BLaER1 treated with 17β-estradiol and CSF1 and Interleukin-3, amounts not matched to agents 10 nM and 100 nM (cell line): ENCODE results near the gene JUNB.
"Not testable (repeated sequence)": the region's sequence is repeated elsewhere in the genome, so short reads cannot be mapped to it uniquely, and the experiment has no call there.

Source experiments
- H3K27ac ChIP-seq, 11 experiments: shearing (Covaris generic); formaldehyde crosslinking; 2 replicates each; pipeline ENCODE4 v1.8.1; 2022
- H3K27me3 ChIP-seq, 11 experiments: shearing (Covaris generic); formaldehyde crosslinking; 2 replicates each; pipeline ENCODE4 v1.8.1; 2022
- H3K36me3 ChIP-seq, 11 experiments: shearing (Covaris generic); formaldehyde crosslinking; 2 replicates each; pipeline ENCODE4 v1.8.1; 2022
- H3K4me1 ChIP-seq, 10 experiments: shearing (Covaris generic); formaldehyde crosslinking; 2 replicates each; pipeline ENCODE4 v1.8.1; 2022
- H3K4me2 ChIP-seq, 11 experiments: shearing (Covaris generic); formaldehyde crosslinking; 2 replicates each; pipeline ENCODE4 v1.8.1; 2022
- H3K4me3 ChIP-seq, 10 experiments: shearing (Covaris generic); formaldehyde crosslinking; 2 replicates each; pipeline ENCODE4 v1.8.1; 2022
- H3K9ac ChIP-seq, 11 experiments: shearing (Covaris generic); formaldehyde crosslinking; 2 replicates each; pipeline ENCODE4 v1.8.1; 2022
- H3K9me3 ChIP-seq, 11 experiments: shearing (Covaris generic); formaldehyde crosslinking; replicated peaks in 1 of 11; 2 replicates each; pipeline ENCODE4 v1.8.1; 2022
- H4K20me1 ChIP-seq, 11 experiments: shearing (Covaris generic); formaldehyde crosslinking; 2 replicates each; pipeline ENCODE4 v1.8.1; 2022
- Cebpa-rat ChIP-seq, 11 experiments: shearing (Covaris generic); IDR thresholded peaks; 2 replicates each; pipeline ENCODE4 v1.8.1; 2022

JUNB gene

GRCh38 chr19:12794196-12794941, 3.1 kb downstream of the JUNB start:
- Histone ChIP-seq H3K27me3 (no peaks in the 10 kb centered on the region), H3K27ac (peak overlapping the region; percentile 95 to 100 (median 99)), H3K9me3 (no peaks in the 10 kb centered on the region), H4K20me1 (peaks cover 18 to 34% (median 21%) of the 10 kb centered on the region in 11 experiments), H3K4me3 (peak overlapping the region; percentile 90 to 98 (median 96)), H3K9ac (peak overlapping the region; percentile 92 to 99 (median 98)), H3K4me1 (peaks cover 25 to 39% (median 36%) of the 10 kb centered on the region in 10 experiments), H3K36me3 (peaks cover 12 to 27% (median 24%) of the 10 kb centered on the region in 11 experiments; a peak in 21 of 22 replicates), H3K4me2 (peak overlapping the region; percentile 85 to 99 (median 97))
- no peak for TF ChIP-seq Cebpa-rat (IDR thresholded peaks at IDR 0.05)

DNA sequence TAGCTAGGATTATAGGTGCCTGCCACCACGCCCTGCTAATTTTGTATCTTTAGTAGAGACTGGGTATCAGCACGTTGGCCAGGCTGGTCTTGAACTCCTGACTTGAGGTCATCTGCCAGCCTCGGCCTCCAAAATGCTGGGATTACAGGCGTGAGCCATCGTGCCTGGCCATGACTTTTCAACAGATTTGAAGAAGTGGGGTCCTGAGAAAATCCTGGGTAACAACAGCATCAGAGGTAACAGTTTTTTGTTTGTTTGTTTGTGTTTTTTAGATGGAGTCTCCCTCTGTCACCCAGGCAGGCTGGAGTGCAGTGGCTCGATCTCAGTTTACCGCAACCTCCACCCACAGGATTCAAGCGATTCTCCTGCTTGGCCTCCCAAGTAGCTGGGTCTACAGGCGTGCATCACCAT, 3.7 kb downstream of the JUNB start:
- H3K27me3 ChIP-seq: no peaks in the 10 kb centered on the region
- peak overlapping the region in 8 of 11 experiments; percentile 95 to 100 (median 99); a peak in 9 of 22 replicates for H3K27ac ChIP-seq
- no peak for TF ChIP-seq Cebpa-rat (IDR thresholded peaks at IDR 0.05)
- peak overlapping the region in 3 of 10 experiments; percentile 97 to 98 (median 98); a peak in 3 of 20 replicates for H3K4me3 ChIP-seq
- peaks cover 18 to 38% (median 28%) of the 10 kb centered on the region in 11 experiments for H4K20me1 ChIP-seq
- no peaks in the 10 kb centered on the region for H3K9me3 ChIP-seq
- peaks cover 18 to 33% (median 30%) of the 10 kb centered on the region in 11 experiments; a peak in 21 of 22 replicates for H3K36me3 ChIP-seq
- peak overlapping the region in 10 of 11 experiments; percentile 92 to 99 (median 98); a peak in 10 of 22 replicates for H3K9ac ChIP-seq
- peaks cover 26 to 42% (median 37%) of the 10 kb centered on the region in 10 experiments for H3K4me1 ChIP-seq
- H3K4me2 ChIP-seq: peak overlapping the region in 10 of 11 experiments; percentile 85 to 99 (median 98); a peak in 17 of 22 replicates

GRCh38 chr19:12796146-12797071, 5.1 kb downstream of the JUNB start:
- Histone ChIP-seq H3K27me3 (no peaks in the 10 kb centered on the region), H3K9me3 (no peaks in the 10 kb centered on the region), H3K27ac (peak overlapping the region in 6 of 11 experiments; percentile 14 to 100 (median 50); a peak in 8 of 22 replicates), H3K9ac (peak overlapping the region; percentile 8 to 71 (median 48); a peak in 18 of 22 replicates), H3K4me2 (peak overlapping the region; percentile 47 to 97 (median 62)), H3K36me3 (peaks cover 21 to 39% (median 34%) of the 10 kb centered on the region in 11 experiments; a peak in 21 of 22 replicates), H4K20me1 (peaks cover 19 to 51% (median 27%) of the 10 kb centered on the region in 11 experiments), H3K4me3 (peak overlapping the region in 3 of 10 experiments; percentile 2 to 23 (median 3); a peak in 3 of 20 replicates), H3K4me1 (peaks cover 34 to 45% (median 41%) of the 10 kb centered on the region in 10 experiments)
- no peak for TF ChIP-seq Cebpa-rat (IDR thresholded peaks at IDR 0.05)

- no peak overlapping the region for H3K4me3 ChIP-seq
- TF ChIP-seq Cebpa-rat (IDR thresholded peaks at IDR 0.05): no peak
- H4K20me1 ChIP-seq: peaks cover 11 to 43% (median 20%) of the 10 kb centered on the region in 11 experiments
- no peak overlapping the region for H3K27ac ChIP-seq
- H3K4me2 ChIP-seq: peak overlapping the region in 2 of 11 experiments; percentile 96 to 97; a peak in 2 of 22 replicates
- H3K9me3 ChIP-seq: no peaks in the 10 kb centered on the region
- no peaks in the 10 kb centered on the region for H3K27me3 ChIP-seq
- peak overlapping the region in 2 of 11 experiments; percentile 8 to 27; a peak in 2 of 22 replicates for H3K9ac ChIP-seq
- H3K36me3 ChIP-seq: peaks cover 21 to 39% (median 32%) of the 10 kb centered on the region in 11 experiments; a peak in 21 of 22 replicates
- H3K4me1 ChIP-seq: peaks cover 37 to 49% (median 45%) of the 10 kb centered on the region in 10 experiments
These were observed 5.9 kb downstream of the JUNB start for GRCh38 chr19:12797141-12797587.

GRCh38 chr19:12797607-12798006, 6.3 kb downstream of the JUNB start:
- peaks cover 21 to 39% (median 31%) of the 10 kb centered on the region in 11 experiments; a peak in 21 of 22 replicates for H3K36me3 ChIP-seq
- H4K20me1 ChIP-seq: peaks cover 7 to 39% (median 15%) of the 10 kb centered on the region in 11 experiments
- H3K4me1 ChIP-seq: peaks cover 41 to 54% (median 50%) of the 10 kb centered on the region in 10 experiments
- H3K27me3 ChIP-seq, H3K9ac ChIP-seq, H3K9me3 ChIP-seq, H3K4me2 ChIP-seq, H3K4me3 ChIP-seq, H3K27ac ChIP-seq: not testable (repeated sequence)

GRCh38 chr19:12799742-12800465, 8.6 kb downstream of the JUNB start:
- Histone ChIP-seq H3K9ac (peak overlapping the region in 8 of 11 experiments; percentile 82 to 94 (median 86); a peak in 16 of 22 replicates), H3K27ac (peak overlapping the region in 1 of 11 experiments; percentile 36; a peak in 1 of 22 replicates), H3K36me3 (peaks cover 18 to 39% (median 29%) of the 10 kb centered on the region in 11 experiments; a peak in 21 of 22 replicates), H3K4me3 (peak overlapping the region; percentile 74 to 91 (median 84); a peak in 14 of 20 replicates), H3K4me1 (peaks cover 33 to 56% (median 46%) of the 10 kb centered on the region in 10 experiments), H3K4me2 (peak overlapping the region; percentile 88 to 98 (median 96)), H4K20me1 (peaks cover 0 to 31% (median 8%) of the 10 kb centered on the region in 11 experiments; a peak in 8 of 22 replicates), H3K27me3 (no peaks in the 10 kb centered on the region), H3K9me3 (no peaks in the 10 kb centered on the region)
- no peak for TF ChIP-seq Cebpa-rat (IDR thresholded peaks at IDR 0.05)

GRCh38 chr19:12800466-12800770, 9.1 kb downstream of the JUNB start:
- peaks cover 18 to 39% (median 29%) of the 10 kb centered on the region in 11 experiments; a peak in 21 of 22 replicates for H3K36me3 ChIP-seq
- peak overlapping the region; percentile 80 to 94 (median 85); a peak in 20 of 22 replicates for H3K9ac ChIP-seq
- peaks cover 0 to 31% (median 8%) of the 10 kb centered on the region in 11 experiments; a peak in 8 of 22 replicates for H4K20me1 ChIP-seq
- peak overlapping the region in 3 of 11 experiments; percentile 86 to 90 (median 88); a peak in 5 of 22 replicates for H3K27ac ChIP-seq
- H3K4me1 ChIP-seq: peaks cover 31 to 57% (median 44%) of the 10 kb centered on the region in 10 experiments
- no peak for TF ChIP-seq Cebpa-rat (IDR thresholded peaks at IDR 0.05)
- H3K27me3 ChIP-seq: no peaks in the 10 kb centered on the region
- peak overlapping the region; percentile 74 to 91 (median 84) for H3K4me3 ChIP-seq
- peak overlapping the region; percentile 88 to 98 (median 96) for H3K4me2 ChIP-seq
- no peaks in the 10 kb centered on the region for H3K9me3 ChIP-seq
